Karpas-422 (cell line): ENCODE measurements around the gene ULK3. TPM values are rescaled to one million over a fixed set of nuclear protein-coding genes. Genes with fewer than 3 reads are reported as not detected.

Source experiments
- DNase-seq: peaks from one replicate; pipeline ENCODE4 v3.0.0-alpha.2; 2015
- H2AFZ ChIP-seq: fragments of 200-600 bp; sonication (generic); 2 replicates; pipeline ENCODE4 v1.6.1; 2014; ENCODE audit warnings: antibody characterized with exemption, low read length, mixed read lengths
- H3K27ac ChIP-seq: fragments of 200-600 bp; sonication (generic); 2 replicates; pipeline ENCODE4 v1.5.1; 2014; ENCODE audit warnings: mild to moderate bottlenecking, low read length, moderate library complexity
- H3K27me3 ChIP-seq: fragments of 200-600 bp; sonication (generic); 2 replicates; pipeline ENCODE4 v1.6.1; 2014; ENCODE audit warnings: low read length, mixed read lengths
- H3K36me3 ChIP-seq: fragments of 200-600 bp; sonication (generic); 2 replicates; pipeline ENCODE4 v1.6.1; 2014; ENCODE audit warnings: low read length, mixed read lengths; ENCODE audit not compliant: insufficient read depth
- H3K4me1 ChIP-seq: fragments of 200-600 bp; sonication (generic); 2 replicates; pipeline ENCODE4 v1.6.1; 2014; ENCODE audit warnings: mild to moderate bottlenecking, low read length, mixed read lengths
- H3K4me2 ChIP-seq: fragments of 200-600 bp; sonication (generic); 2 replicates; pipeline ENCODE4 v1.6.1; 2014; ENCODE audit warnings: low read length, low read depth, mild to moderate bottlenecking; ENCODE audit not compliant: poor library complexity, severe bottlenecking
- H3K4me3 ChIP-seq: fragments of 200-600 bp; sonication (generic); 2 replicates; pipeline ENCODE4 v1.5.1; 2014; ENCODE audit warnings: mild to moderate bottlenecking, antibody characterized with exemption, low read length, mixed read lengths
- H3K79me2 ChIP-seq: fragments of 200-600 bp; sonication (generic); 2 replicates; pipeline ENCODE4 v1.6.1; 2014; ENCODE audit warnings: mild to moderate bottlenecking, low read length, mixed read lengths
- H3K9ac ChIP-seq: fragments of 200-600 bp; sonication (generic); 2 replicates; pipeline ENCODE4 v1.6.0; 2014; ENCODE audit warnings: low read length
- H3K9me2 ChIP-seq: fragments of 200-600 bp; sonication (generic), shearing (Covaris generic); replicated peaks from 2 replicates; pipeline ENCODE4 v1.6.0; 2014; ENCODE audit warnings: mild to moderate bottlenecking, low read length, moderate library complexity; ENCODE audit not compliant: insufficient read depth
- H3K9me3 ChIP-seq: fragments of 300-700, 200-600 bp; sonication (generic); 2 replicates; pipeline ENCODE4 v1.6.1; 2014; ENCODE audit warnings: low read length, mixed read lengths
- H4K20me1 ChIP-seq: fragments of 200-600 bp; sonication (generic); 2 replicates; pipeline ENCODE4 v1.6.1; 2014; ENCODE audit warnings: mild to moderate bottlenecking, antibody characterized with exemption, low read length, low read depth; ENCODE audit not compliant: insufficient read depth
- total RNA-seq: library from RNA; depleted of rRNA; stranded (reverse); fragments of >200 nt; shearing (Covaris generic); gene quantifications from 2 replicates; pipeline ENCODE4 v1.2.3, GENCODE V29; 2014; ENCODE audit warnings: low replicate concordance

Gene ULK3
- total RNA-seq, 1 experiment from 2014 or later: 87.3 TPM

DNA sequence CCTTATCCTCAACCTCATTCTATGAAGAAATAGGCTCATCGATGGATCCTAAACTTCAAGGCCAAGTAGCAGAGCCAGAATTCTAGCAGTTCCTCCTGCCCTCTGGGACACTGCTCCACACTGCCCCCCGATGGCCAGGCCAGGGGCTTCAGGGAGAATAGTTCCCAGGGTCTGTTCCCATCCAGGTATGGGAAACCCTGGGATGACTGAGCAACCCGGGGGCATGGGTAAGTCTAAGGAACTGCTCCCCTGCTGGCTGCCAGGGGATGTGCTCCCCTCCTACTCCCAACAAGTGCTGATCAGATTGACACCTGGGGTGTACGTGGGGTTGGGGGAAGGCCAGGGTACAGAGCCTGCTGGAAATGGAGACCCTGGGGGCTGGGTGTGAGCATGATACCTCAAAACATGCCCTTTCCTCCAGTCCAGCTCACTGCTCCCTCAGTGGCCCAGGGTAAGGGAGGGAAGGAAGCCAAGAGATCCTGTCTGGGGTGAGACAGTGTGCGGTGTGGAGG, 7.6 kb downstream of the ULK3 start:
- peak overlapping the region; percentile 96 for H3K27ac ChIP-seq
- H3K4me2 ChIP-seq: no peak overlapping the region

DNA sequence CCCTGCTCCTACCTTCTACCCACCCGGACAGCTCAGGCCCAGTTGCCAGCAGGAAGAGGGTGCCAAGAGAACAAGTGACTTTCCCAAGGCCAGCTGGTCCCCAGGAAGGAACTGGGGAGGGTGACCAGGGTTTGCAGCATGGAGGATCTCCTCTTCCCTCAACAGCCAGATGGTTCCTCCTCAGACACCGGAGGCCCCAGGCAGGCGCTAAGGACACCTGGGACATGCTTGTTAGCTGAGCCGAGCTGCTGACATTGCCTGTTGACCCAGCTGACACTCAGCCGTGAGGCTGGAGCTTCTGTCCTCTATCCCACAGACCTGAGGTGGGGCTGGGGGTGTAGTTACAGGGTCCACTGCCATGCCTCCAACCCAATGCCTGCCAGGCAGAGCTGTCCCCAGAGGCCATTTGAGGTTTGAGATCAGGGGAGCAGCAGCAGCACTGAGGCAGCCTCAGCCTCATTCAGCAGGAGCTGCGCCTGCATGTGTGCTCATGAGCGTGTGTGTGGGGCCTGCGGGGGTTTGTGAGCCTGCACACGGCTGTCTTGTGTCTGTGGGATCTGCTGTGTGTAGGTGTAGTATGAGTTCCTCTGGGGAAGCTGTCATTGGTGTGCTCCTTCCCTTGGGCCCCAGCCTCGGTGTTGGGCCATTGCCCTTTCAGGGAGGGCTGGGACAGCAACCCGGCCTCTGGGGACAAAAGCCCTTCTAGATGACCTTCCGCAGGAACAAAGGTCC, 9.4 kb downstream of the ULK3 start:
- Histone ChIP-seq H3K79me2 (no peaks in the 10 kb centered on the region), H3K27ac (peak overlapping the region; percentile 96), H3K9ac (peak overlapping the region; percentile 71), H4K20me1 (no peaks in the 10 kb centered on the region), H3K27me3 (no peaks in the 10 kb centered on the region), H2AFZ (no peak overlapping the region), H3K9me2 (no peaks in the 10 kb centered on the region), H3K4me3 (peak overlapping the region; percentile 46; the same call in 1 of the 2 replicates), H3K36me3 (no peaks in the 10 kb centered on the region), H3K4me1 (peaks cover 76% of the 10 kb centered on the region), H3K4me2 (peak overlapping the region; percentile 57), H3K9me3 (no peaks in the 10 kb centered on the region)
- DNase-seq: peak; percentile 78

More for the DNA sequence above, 7.6 kb downstream of the ULK3 start:
- no peak overlapping the region for H3K9ac ChIP-seq
- no peaks in the 10 kb centered on the region for H4K20me1 ChIP-seq
- no peak overlapping the region for H3K4me3 ChIP-seq
- peaks cover 76% of the 10 kb centered on the region for H3K4me1 ChIP-seq
- H3K9me2 ChIP-seq: no peaks in the 10 kb centered on the region
- H3K36me3 ChIP-seq: peaks cover 3% of the 10 kb centered on the region; the same call in 1 of the 2 replicates
- peak; percentile 74 for DNase-seq
- no peaks in the 10 kb centered on the region for H3K27me3 ChIP-seq
- no peaks in the 10 kb centered on the region for H3K9me3 ChIP-seq
- no peaks in the 10 kb centered on the region for H3K79me2 ChIP-seq
- no peak overlapping the region for H2AFZ ChIP-seq

DNA sequence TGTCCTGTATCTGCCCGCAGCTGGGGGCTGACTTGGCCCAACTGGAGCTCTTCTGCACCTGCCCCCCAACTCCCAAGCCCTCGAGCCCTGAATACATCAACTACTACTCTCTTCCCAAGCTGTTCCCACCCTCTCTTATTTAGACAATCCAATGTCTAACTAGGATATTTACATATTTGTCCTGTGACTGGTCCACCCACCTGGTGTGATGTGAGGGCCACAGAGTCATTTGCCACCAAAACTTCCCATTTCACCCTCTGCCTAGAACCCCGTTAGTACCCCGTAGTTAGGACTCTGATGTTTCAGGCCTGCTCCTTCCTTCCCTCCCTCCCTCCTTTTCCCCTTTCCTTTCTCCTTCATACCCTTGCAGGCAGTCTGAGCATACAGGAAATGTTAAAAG, 10.1 kb downstream of the ULK3 start:
- no peaks in the 10 kb centered on the region for H3K36me3 ChIP-seq
- H3K4me1 ChIP-seq: peaks cover 74% of the 10 kb centered on the region
- peak overlapping the region; percentile 71 for H3K9ac ChIP-seq
- peak overlapping the region; percentile 96 for H3K27ac ChIP-seq
- DNase-seq: peak; percentile 74
- no peaks in the 10 kb centered on the region for H3K79me2 ChIP-seq
- H2AFZ ChIP-seq: no peak overlapping the region
- H3K9me2 ChIP-seq: no peaks in the 10 kb centered on the region
- H3K4me2 ChIP-seq: peak overlapping the region; percentile 57
- peak overlapping the region; percentile 46; the same call in 1 of the 2 replicates for H3K4me3 ChIP-seq
- H4K20me1 ChIP-seq: no peaks in the 10 kb centered on the region
- H3K9me3 ChIP-seq: no peaks in the 10 kb centered on the region
- H3K27me3 ChIP-seq: no peaks in the 10 kb centered on the region

DNA sequence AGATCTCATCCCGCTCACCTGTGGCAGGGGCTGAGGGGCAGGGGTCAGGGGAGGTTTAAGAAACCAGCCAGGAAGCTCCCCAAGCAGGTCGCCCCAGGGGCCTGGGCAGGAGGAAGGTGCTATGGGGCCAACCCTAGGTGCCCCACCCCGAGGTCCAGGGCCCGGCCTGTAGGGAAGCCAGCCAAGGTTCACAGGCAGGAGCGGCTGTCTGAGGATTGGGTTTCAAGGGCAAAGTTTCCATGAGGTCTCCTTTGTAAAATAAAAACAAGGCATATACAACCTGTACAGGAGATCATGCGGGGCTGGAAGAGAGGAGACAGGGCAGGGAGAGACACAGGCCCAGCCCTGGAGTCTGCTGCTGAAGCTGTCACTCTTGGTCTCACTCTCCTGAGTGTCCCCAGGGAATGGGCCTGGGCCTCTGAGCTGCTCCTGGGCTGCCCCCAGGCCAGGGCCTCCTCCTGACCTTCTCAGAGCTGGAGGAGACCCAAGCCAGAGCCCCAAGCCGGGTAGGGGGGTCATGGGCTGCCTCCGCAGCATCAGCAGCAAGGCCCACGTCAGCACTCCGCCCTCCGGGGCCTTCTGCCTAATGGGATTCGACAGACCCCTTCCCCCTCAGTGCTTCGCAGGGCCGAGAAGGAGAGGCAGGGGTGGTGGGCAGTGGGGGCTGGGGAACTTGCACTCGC, 11.0 kb downstream of the ULK3 start:
- Histone ChIP-seq H4K20me1 (no peaks in the 10 kb centered on the region), H3K9me2 (no peaks in the 10 kb centered on the region), H3K79me2 (no peaks in the 10 kb centered on the region), H3K27ac (peak overlapping the region; percentile 96), H3K27me3 (no peaks in the 10 kb centered on the region), H3K4me2 (peak overlapping the region; percentile 57), H3K4me3 (peak overlapping the region; percentile 46; the same call in 1 of the 2 replicates), H3K4me1 (peaks cover 74% of the 10 kb centered on the region), H2AFZ (no peak overlapping the region), H3K36me3 (no peaks in the 10 kb centered on the region), H3K9ac (peak overlapping the region; percentile 71), H3K9me3 (no peaks in the 10 kb centered on the region)
- no peak for DNase-seq

DNA sequence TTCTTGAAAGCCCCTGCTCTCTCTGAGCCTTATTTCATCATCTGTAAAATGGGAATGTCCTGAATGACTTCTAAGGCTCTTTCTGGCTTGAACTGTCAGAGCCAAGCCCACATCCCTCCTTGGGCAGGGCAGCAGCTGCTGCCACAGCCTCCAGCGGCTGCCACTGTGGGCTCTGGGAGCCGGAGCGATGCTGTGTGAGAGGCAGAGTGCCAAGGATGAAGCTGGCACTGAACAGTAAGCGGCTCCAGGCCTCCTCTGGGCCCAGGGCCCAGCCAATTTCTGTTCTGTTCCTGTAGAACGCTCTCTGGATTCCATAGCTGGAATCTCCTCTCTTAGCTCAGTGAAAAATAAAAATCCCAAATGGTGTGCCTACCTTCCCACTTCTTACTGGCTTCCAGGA, 12.1 kb downstream of the ULK3 start:
- no peaks in the 10 kb centered on the region for H3K9me2 ChIP-seq
- H3K4me3 ChIP-seq: no peak overlapping the region; the same call in 1 of the 2 replicates
- H3K4me2 ChIP-seq: peak overlapping the region; percentile 57
- H3K27me3 ChIP-seq: no peaks in the 10 kb centered on the region
- no peaks in the 10 kb centered on the region for H3K79me2 ChIP-seq
- H3K27ac ChIP-seq: peak overlapping the region; percentile 96
- H3K9me3 ChIP-seq: no peaks in the 10 kb centered on the region
- H4K20me1 ChIP-seq: no peaks in the 10 kb centered on the region
- H3K4me1 ChIP-seq: peaks cover 75% of the 10 kb centered on the region
- peak overlapping the region; percentile 71; the same call in 1 of the 2 replicates for H3K9ac ChIP-seq
- no peak for DNase-seq
- no peaks in the 10 kb centered on the region for H3K36me3 ChIP-seq
- H2AFZ ChIP-seq: no peak overlapping the region

DNA sequence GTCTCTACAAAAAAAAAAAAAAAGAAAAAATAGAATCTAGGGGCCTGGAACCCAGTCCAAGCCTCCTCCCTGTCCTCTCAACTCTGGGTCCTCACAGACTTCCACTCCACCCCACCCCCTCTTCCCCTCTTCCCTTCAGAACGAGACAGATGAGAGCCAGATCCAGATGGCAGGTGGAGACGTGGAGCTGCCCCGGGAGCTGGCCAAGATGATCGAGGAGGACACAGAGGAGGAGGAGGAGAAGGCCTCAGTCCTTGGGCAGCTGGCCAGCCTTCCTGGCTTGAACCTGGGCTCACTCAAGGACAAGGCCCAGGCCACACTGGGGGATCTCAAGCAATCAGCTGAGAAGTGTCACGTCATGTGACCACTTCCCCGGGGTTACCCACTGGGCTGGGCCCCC, 13.0 kb downstream of the ULK3 start:
- H3K4me1 ChIP-seq: peaks cover 76% of the 10 kb centered on the region
- no peaks in the 10 kb centered on the region for H3K36me3 ChIP-seq
- no peaks in the 10 kb centered on the region for H4K20me1 ChIP-seq
- no peak for DNase-seq
- H3K4me3 ChIP-seq: no peak overlapping the region
- 0 out of 2 replicates have a peak overlapping the region, but pooled peaks have one; percentile 71 for H3K9ac ChIP-seq
- no peaks in the 10 kb centered on the region for H3K79me2 ChIP-seq
- H2AFZ ChIP-seq: no peak overlapping the region
- no peak overlapping the region for H3K4me2 ChIP-seq
- H3K9me2 ChIP-seq: no peaks in the 10 kb centered on the region
- peak overlapping the region; percentile 96 for H3K27ac ChIP-seq
- no peaks in the 10 kb centered on the region for H3K27me3 ChIP-seq
- H3K9me3 ChIP-seq: no peaks in the 10 kb centered on the region

DNA sequence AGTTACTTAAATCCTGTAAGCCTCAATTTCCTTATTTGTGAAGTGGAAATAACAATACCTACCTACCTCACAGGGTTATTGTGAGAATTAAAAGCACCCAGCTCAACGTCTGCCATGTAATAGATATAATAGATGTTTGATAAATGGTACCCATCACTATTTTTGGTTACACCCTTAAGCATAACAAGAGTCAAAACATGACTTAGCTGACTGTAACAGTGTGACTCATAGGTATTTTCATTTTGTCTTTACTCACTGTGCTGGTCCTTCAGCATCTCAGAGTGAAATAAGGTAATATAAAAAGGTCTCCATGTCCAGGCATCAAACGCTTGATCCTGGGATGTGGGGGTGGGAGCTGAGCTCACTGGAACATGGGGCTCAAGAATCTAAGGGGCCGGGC, 13.5 kb downstream of the ULK3 start:
- H3K9me3 ChIP-seq: no peaks in the 10 kb centered on the region
- H3K27ac ChIP-seq: peak overlapping the region; percentile 96
- DNase-seq: no peak
- no peaks in the 10 kb centered on the region for H3K27me3 ChIP-seq
- H3K4me3 ChIP-seq: no peak overlapping the region
- H3K79me2 ChIP-seq: no peaks in the 10 kb centered on the region
- H4K20me1 ChIP-seq: no peaks in the 10 kb centered on the region
- H3K36me3 ChIP-seq: no peaks in the 10 kb centered on the region
- no peak overlapping the region for H3K4me2 ChIP-seq
- H2AFZ ChIP-seq: no peak overlapping the region
- H3K9me2 ChIP-seq: no peaks in the 10 kb centered on the region
- peaks cover 77% of the 10 kb centered on the region for H3K4me1 ChIP-seq
- H3K9ac ChIP-seq: no peak overlapping the region

DNA sequence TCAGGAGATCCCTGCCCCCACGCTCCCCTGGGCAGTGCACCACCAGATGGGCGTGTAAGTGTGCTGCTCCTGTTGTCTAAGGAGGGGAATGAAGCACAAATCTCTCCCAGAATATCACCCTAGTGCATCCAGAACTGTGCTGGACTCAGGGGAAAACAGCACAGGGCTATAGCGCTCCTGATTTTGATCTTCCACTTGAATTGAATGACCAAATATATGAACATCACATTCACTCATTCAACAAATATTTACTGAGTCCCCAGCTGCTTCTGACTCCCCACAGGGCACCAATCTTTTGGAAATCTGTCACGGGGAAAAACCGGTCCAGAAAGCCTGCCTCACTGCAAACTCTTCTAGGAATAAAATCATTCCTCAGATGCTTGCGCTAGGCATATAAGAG, 14.1 kb downstream of the ULK3 start:
- Histone ChIP-seq H2AFZ (no peak overlapping the region), H3K4me2 (no peak overlapping the region), H3K27me3 (no peaks in the 10 kb centered on the region), H3K9me3 (no peaks in the 10 kb centered on the region), H3K9me2 (no peaks in the 10 kb centered on the region), H3K27ac (peak overlapping the region; percentile 96), H3K4me3 (no peak overlapping the region), H3K36me3 (no peaks in the 10 kb centered on the region), H4K20me1 (no peaks in the 10 kb centered on the region), H3K79me2 (no peaks in the 10 kb centered on the region), H3K4me1 (peaks cover 77% of the 10 kb centered on the region), H3K9ac (no peak overlapping the region)
- no peak for DNase-seq
